ENCODE data around the gene EID2.

The EID2 gene

GRCh38 chr19:39494661-39495060, 45.3 kb downstream of the EID2 start:
- no peak overlapping the region for H3K4me3 ChIP-seq (IDR thresholded peaks at IDR 0.05; ENCODE audit: insufficient read depth, low read depth, low read length)
- no peaks in the 10 kb centered on the region for H4K20me1 ChIP-seq (ENCODE audit: insufficient read depth)
- no peaks in the 10 kb centered on the region for H3K79me2 ChIP-seq (ENCODE audit: insufficient read depth, low read depth)
- no peaks in the 10 kb centered on the region for H3K36me3 ChIP-seq (ENCODE audit: insufficient read depth)
- H3K27ac ChIP-seq: no peak overlapping the region
- peaks cover 41% of the 10 kb centered on the region for H3K27me3 ChIP-seq (ENCODE audit: insufficient read depth, low read depth)
- H2AFZ ChIP-seq (ENCODE audit: low read depth): no peak overlapping the region
- H3K9ac ChIP-seq: no peak overlapping the region
- H3K4me2 ChIP-seq: no peak overlapping the region
- peaks cover 13% of the 10 kb centered on the region for H3K4me1 ChIP-seq (ENCODE audit: low read depth, poor library complexity, severe bottlenecking)
- TF ChIP-seq CTCF (conservative IDR thresholded peaks at IDR 0.05; ENCODE audit: low read depth, low read length): no peak

GRCh38 chr19:39492788-39493187, 47.2 kb downstream of the EID2 start:
- Histone ChIP-seq H3K4me2 (no peak overlapping the region), H2AFZ (ENCODE audit: low read depth) (no peak overlapping the region), H3K4me1 (ENCODE audit: low read depth, poor library complexity, severe bottlenecking) (peaks cover 6% of the 10 kb centered on the region), H3K79me2 (ENCODE audit: insufficient read depth, low read depth) (no peaks in the 10 kb centered on the region), H3K4me3 (IDR thresholded peaks at IDR 0.05; ENCODE audit: insufficient read depth, low read depth, low read length) (no peak overlapping the region), H3K9ac (no peak overlapping the region), H3K27me3 (ENCODE audit: insufficient read depth, low read depth) (peaks cover 22% of the 10 kb centered on the region), H3K27ac (no peak overlapping the region), H3K36me3 (ENCODE audit: insufficient read depth) (no peaks in the 10 kb centered on the region), H4K20me1 (ENCODE audit: insufficient read depth) (no peaks in the 10 kb centered on the region)
- TF ChIP-seq CTCF (conservative IDR thresholded peaks at IDR 0.05; ENCODE audit: low read depth, low read length): no peak

GRCh38 chr19:39492225-39492624, 47.7 kb downstream of the EID2 start:
- H3K4me2 ChIP-seq: no peak overlapping the region
- H3K9ac ChIP-seq: no peak overlapping the region
- no peaks in the 10 kb centered on the region for H4K20me1 ChIP-seq (ENCODE audit: insufficient read depth)
- H3K27ac ChIP-seq: no peak overlapping the region
- peaks cover under 1% of the 10 kb centered on the region for H3K4me1 ChIP-seq (ENCODE audit: low read depth, poor library complexity, severe bottlenecking)
- H3K36me3 ChIP-seq (ENCODE audit: insufficient read depth): no peaks in the 10 kb centered on the region
- no peaks in the 10 kb centered on the region for H3K79me2 ChIP-seq (ENCODE audit: insufficient read depth, low read depth)
- no peak overlapping the region for H2AFZ ChIP-seq (ENCODE audit: low read depth)
- no peak for TF ChIP-seq CTCF (conservative IDR thresholded peaks at IDR 0.05; ENCODE audit: low read depth, low read length)
- H3K4me3 ChIP-seq (IDR thresholded peaks at IDR 0.05; ENCODE audit: insufficient read depth, low read depth, low read length): no peak overlapping the region
- peaks cover 17% of the 10 kb centered on the region; the same call in 1 of the 2 replicates for H3K27me3 ChIP-seq (ENCODE audit: insufficient read depth, low read depth)

GRCh38 chr19:39489756-39490155, 50.2 kb downstream of the EID2 start:
- no peak for TF ChIP-seq CTCF (conservative IDR thresholded peaks at IDR 0.05; ENCODE audit: low read depth, low read length)
- Histone ChIP-seq H3K79me2 (ENCODE audit: insufficient read depth, low read depth) (no peaks in the 10 kb centered on the region), H3K9ac (no peak overlapping the region), H4K20me1 (ENCODE audit: insufficient read depth) (no peaks in the 10 kb centered on the region), H3K4me3 (IDR thresholded peaks at IDR 0.05; ENCODE audit: insufficient read depth, low read depth, low read length) (no peak overlapping the region), H3K36me3 (ENCODE audit: insufficient read depth) (no peaks in the 10 kb centered on the region; the same call in 1 of the 2 replicates), H3K4me1 (ENCODE audit: low read depth, poor library complexity, severe bottlenecking) (no peaks in the 10 kb centered on the region), H3K4me2 (no peak overlapping the region), H3K27ac (no peak overlapping the region), H3K27me3 (ENCODE audit: insufficient read depth, low read depth) (no peaks in the 10 kb centered on the region), H2AFZ (ENCODE audit: low read depth) (no peak overlapping the region)

Data from KMS-11 (cell line).